Stimulated activated naive CD8-positive, alpha-beta T cell treated with anti-CD3 and anti-CD28 coated beads, Interleukin-15, Interleukin-2, amounts not matched to agents 100 U/mL and 50 U/mL, for 24 hours (primary cell): ENCODE measurements around the gene COL9A3.

Experiments
- ATAC-seq: fragments of 150-1000 bp; cut with Tn5 transposase; one replicate; pipeline ENCODE4 v1.10.0; 2021
- DNase-seq: peaks from one replicate; pipeline ENCODE4 v3.0.0; 2021

COL9A3 gene

DNA sequence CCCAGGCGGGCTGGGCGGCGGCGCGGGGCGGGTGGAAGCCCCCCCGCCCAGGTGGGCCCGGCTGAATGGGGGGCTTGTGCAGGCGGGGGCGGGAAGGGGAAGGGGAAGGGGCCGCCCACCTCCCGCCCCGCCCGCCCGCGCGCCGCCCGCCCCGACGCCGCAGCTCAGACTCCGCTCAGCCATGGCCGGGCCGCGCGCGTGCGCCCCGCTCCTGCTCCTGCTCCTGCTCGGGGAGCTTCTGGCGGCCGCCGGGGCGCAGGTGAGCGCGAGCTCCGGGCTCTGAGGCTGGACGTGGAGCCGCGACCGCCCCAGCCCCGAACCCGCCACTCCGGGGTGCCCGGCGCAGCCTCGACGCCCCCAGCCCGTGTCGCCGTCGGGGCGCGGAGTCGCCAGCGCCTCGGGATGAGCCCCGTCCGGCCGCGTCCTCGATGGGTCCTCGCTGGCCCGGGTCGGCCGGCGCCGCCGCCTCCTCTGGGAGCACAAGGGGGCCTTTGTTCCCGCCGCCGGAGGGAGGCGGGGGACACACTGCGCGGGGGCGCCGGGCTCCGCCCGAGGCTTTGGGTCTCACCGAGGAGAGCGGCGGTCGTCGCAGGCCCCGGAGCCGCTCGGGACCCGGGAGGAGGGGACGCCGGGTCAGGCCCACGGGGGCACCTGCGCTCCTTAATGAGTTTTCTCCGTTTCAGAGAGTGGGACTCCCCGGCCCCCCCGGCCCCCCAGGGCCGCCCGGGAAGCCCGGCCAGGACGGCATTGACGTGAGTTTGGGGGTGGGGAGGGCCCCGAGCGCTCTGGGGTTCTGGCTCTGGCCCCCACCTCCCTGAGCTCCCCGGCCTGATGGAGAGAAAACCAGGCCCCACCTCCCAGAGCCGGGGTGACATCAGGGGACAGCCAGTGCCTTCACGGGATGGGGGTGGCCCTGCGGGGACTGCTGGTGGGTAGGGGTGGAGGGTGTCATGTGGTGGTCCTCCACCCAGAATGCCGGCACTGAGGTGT lies at the start of gene COL9A3:
Gene COL9A3 (plus strand): TSS at position 167 of the 990 bp plus-strand sequence. CDS start 15 bp downstream, at position 182.
- ATAC-seq: no peak
- DNase-seq: no peak

DNA sequence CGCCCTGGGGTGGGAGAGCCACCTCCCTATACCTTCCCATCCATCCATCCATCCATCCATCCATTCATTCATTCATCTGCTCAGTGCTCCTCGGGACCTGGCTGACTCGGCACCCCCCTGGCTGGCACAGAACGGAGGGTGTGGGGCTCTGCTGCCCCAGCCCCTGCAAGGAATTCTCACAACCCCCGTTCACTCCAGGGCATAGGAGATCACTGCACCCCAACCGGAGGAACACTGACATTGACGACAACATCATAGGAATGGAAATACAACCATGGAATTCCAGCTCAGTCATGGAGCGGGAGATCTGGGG lies 48.7 kb upstream of the COL9A3 start:
- no peak for DNase-seq
- ATAC-seq: no peak

DNA sequence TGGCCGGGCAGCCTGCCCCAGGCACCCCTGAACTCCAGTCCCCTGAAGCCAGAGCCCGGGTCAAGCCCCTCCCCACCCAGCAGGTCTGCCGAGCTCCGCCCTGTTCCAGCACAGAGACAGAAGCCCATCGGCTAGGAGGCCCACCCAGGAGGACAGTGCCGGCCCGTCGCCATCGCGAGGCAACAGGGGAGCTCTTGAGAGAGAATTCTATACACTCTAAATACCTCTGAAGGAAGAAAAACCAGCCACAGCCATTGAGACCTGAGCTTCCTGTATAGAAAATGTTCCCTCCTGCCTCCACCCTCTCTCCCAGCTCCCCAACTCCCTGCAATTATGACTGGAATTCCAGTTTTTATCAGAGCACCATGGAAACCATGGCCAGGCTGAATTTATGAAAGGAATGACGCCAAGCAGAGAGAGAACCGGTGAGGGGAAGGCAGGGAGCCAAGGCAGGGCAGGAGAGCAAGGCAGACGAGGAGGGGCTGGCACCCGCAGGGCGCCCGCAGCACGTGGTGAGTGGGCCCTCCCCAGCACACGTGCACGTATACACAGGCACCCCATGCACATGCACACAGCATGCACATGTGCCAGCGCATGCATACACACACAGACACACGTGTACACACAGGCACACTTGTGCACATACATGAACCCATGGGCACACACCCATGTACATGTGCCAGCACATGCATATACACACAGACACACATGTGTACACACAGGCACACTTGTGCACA lies 48.1 kb upstream of the COL9A3 start:
- ATAC-seq: no peak
- no peak for DNase-seq

DNA sequence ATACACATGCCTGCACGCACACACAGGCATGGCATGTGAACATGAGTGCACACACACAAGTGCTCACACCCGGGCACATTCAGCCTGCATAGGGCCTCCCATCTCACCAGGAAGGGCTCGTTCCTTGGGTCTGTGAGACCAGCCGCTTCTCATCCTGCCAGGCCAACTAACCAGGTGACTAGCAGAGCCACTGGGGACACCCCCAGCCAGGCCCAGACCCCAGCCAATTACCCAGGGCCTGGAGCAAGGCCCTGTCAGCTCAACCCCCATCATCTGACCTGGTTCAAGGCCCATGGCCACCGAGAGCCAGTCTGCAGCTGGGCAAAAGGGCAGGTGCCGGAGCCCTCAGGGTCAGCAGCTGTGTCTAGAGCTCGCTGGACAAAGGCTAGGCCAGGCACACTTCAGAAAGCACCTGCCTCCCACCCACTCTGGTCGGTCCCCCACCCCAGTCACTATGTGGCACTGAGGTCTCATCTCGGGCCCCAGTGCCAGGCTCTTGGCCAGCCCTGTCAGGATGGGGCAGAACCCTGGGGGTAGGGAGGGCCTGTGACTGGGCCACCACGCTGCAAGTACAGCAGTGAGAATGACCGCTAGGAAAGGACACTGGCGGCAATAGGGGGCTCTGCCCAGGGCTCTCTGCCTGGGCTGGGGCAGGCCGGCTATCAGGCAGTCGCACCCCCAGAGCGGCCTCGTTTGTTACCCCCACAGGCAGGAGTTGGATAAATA lies 47.3 kb upstream of the COL9A3 start:
- ATAC-seq: no peak
- DNase-seq: no peak

DNA sequence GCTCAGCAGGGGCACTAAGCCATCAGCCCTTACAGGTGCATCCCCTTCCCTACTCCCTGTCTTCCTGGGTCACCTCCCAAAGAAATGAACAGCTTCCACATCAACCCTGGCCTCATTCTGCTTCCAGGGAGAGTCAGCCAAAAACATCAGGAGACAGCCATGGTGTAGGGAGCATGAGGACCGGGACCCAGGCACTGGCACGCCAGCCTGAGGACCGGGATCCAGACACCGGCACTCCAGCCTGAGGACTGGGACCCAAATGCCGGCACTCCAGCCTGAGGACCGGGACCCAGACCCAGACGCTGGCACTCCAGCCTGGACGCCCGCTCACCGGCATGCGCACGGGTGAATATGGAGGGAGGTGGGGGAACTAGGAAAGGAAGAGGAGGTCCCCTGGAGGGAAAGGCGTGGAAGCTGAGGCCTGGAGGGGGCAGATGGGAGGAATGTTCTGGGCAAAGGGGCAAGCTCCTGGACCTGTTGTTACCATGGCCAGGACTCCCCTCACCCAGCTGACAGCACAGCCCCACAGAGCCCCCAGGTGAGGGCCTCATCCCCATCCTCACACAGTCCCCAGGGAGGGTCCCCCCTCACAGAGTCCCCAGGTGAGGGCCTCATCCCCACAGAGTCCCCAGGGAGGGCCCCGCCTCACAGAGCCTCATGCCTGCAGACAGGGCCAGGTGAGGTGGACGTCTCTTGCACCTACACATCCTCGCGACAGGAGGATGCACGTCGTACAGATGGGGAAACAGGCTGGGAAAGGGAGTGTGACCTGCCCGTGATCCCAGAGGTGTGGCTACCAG lies 46.5 kb upstream of the COL9A3 start:
- DNase-seq (no peak), ATAC-seq (no peak)

DNA sequence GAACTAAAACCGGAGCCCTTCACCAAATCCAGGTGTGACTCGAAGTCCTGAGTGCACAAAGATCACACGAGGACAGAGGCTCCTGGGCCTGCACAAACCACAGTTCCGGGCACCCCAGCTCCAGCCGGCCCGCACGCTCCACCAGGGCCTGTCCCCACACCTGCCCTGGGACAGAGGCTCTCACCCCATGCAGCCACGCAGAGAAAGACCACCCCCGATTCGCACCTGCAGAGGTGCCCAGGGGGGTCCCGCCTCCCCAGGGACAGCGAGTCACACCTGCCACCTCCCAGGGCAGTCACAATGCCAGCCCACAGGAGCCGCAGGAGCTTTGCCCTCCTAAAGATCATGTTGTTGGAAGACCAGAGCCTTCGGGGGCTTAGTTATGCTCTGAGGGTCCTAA lies 45.9 kb upstream of the COL9A3 start:
- DNase-seq (no peak), ATAC-seq (no peak)

DNA sequence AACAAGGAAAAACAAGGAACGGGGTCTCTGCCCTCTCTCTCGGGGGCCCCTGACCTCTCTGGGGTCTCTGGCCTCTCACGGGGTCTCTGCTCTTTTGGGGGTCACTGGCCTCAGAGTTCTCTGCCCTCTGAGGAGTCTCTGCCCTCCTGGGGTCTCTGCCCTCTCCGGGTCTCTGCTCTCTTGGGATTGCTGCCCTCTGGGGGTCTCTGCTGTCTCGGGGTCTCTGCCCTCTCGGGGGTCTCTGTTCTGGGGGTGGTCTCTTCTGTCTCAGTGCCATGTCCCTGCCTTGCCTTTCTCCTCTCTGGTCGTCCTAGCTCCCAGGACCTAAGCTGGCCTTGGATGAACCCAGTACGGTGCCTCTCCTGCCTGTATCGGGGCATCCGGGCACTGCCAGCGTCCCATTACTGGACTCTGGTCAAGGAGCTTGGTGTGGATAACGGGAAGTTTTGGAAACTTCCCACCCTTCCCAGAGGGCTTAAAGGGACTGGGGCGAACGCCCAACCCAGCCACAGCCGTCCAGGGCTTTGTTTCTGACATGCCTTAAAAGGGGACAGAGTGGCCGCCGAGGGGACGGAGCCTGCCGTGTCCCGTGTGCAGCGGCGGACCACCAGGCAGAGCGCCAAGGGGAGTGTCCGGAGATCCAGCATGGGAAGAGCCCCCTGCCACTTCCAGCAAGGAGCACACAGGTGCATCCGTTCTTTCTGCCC lies 45.3 kb upstream of the COL9A3 start:
- DNase-seq (no peak), ATAC-seq (no peak)

DNA sequence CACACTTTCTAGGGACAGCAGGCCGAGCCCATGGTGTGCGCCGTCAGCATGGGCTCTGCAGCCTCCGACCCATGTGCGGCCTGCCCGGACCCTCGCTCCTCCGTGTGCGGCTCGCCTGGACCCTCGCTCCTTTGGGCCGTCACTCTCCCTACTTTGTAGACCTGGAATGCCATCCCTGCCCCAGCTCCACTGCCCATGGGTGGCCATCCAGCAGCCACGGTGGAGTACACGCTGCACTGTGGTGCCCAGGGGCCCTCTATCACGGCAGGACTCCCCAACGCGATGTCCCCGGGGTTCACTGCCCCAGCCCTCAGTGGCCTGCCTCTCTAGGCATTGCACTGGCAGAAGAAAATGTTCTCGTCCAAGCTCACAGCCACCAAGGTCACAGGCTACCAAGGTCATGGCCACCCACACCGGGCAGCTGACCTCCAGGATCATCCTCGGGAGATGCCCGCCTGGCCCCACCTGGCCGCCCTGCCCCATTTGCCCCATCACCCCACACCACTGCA lies 44.7 kb upstream of the COL9A3 start:
- DNase-seq (no peak), ATAC-seq (no peak)

DNA sequence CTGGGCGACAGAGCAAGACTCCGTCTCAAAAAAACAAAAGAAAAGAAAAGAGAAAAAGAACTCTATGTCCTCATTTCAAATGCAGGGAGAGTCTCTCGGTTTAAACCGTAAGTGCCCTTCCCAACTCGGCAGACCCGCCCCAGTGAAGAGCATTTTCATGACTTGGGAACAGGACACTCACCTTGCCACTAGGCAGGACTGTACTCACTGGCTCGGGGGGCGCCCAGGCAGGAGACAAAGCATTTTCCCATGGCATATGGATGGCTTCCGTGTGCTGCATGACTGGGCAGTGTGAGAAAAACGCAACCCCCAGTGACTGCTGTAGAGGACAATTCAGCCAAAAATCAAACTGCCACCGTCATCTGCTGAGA lies 44.2 kb upstream of the COL9A3 start:
- no peak for DNase-seq
- no peak for ATAC-seq

DNA sequence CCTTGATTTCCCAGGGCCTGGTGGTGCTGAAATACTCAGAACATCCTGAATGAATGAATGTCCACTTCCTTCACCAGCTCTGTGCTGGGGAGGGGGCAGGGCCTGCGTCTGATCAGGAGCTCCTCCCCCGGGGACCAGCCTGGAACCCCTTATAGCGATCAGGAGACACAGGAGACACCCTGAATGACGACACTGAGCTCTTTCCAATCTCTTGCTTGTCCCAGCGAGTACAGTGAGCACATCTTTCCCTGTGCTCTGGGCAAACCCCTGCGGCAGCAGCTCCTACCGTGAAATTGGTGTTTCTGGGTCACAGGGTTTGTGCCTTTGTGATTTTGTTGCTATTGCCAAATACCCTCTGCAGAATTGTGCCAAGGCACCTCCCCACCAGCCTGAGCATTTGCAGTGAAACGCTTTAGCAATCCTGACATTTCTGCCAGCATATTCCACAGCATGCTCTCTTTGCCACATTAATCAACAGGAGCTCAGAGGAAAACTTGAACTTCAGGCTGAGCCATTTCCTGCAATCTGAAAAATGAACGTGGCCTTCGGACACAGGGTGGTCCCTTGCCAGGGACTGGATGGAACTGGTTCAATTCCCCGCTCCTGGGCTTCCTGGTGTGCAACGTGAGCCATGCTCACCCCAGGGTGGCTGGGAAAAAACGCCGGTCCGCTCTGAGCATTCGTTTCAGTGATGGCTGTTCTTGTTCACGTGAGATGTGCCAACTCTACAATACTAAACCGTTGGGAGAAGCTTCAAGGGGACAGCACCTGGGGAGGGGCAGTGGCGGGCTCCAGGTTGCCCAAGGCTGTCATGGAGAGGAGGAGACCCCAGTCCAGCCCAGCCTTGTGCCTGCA lies 43.6 kb upstream of the COL9A3 start:
- DNase-seq (no peak), ATAC-seq (no peak)

DNA sequence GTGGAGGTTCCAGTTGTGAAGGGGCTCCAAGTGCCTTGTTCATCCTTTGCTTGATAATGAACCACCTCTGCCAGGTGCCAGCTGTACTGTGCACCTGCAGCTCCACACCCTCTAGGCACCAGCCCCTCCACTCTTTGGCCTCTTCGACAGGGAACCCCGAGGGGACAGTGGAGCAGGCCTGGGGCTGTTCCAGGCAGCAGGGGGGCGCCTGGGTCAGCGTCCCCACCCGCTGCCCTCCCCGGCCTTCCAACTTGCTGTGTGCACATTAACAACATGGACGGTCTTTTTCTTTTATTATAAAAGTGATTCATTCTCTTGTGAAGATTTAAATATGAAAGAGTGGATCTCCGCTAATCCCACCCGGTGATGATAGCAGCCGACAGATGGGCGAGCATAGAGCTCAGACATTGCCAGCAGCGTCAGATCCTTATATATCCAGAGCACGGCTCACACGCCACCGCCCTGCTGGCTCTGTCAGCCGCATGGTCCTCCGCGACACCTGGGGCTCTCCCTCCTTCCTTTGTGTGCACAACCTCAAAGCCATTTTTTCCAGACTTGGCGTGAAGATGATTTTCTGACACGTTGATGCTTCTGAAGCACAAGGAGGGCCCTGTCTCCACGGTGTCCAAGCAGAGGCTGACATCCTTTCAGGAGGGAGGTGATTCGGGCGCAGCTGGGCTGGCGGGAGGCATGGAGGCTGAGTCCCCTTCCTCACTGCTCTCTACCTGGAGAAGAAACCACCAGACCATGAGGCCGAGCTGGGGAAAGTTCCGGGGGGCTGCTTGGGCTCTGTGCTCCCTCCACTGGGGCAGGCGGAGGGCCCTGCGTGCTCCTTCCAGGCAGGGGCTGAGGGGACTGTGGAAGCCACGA lies 42.8 kb upstream of the COL9A3 start:
- DNase-seq (no peak), ATAC-seq (no peak)

DNA sequence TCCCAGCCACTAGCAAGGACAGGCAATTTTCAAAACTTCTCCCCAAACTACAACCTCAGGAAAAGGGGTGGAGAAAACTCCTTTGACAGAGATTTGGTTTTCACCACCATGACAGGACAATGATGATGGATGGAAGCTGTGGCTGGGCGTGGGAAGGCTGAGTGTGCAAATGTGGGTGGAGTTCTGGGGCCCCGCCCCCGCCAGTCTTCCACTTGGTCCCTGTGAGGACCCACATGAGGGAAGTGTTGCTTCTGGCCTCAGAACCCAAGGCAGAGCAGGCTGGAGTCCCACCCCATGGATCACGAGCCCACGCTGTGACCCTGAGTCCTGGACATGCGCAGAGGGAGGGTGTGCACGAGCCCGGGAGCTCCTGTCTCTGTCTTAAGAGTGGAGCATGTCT lies 42.1 kb upstream of the COL9A3 start:
- no peak for ATAC-seq
- DNase-seq: no peak

DNA sequence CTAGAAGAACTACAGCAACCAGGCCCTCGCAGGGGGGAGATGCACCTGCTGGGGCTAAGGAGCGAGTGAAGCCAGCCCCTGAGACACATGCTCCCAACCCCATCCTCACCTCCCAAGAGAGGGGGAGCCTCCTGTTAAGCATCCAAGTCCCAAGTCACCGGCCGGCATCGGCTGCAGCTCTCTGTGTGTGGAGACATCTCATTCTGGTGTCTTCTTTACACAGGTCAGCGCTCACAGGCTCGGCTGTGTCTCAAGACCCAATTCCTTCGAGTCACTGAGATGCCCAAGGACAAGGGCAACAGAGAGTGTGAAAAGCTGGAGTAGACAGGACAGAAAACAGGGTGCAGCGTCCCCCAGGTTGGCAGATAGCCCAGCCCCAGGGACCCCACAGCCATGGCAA lies 41.6 kb upstream of the COL9A3 start:
- ATAC-seq (no peak), DNase-seq (no peak)

DNA sequence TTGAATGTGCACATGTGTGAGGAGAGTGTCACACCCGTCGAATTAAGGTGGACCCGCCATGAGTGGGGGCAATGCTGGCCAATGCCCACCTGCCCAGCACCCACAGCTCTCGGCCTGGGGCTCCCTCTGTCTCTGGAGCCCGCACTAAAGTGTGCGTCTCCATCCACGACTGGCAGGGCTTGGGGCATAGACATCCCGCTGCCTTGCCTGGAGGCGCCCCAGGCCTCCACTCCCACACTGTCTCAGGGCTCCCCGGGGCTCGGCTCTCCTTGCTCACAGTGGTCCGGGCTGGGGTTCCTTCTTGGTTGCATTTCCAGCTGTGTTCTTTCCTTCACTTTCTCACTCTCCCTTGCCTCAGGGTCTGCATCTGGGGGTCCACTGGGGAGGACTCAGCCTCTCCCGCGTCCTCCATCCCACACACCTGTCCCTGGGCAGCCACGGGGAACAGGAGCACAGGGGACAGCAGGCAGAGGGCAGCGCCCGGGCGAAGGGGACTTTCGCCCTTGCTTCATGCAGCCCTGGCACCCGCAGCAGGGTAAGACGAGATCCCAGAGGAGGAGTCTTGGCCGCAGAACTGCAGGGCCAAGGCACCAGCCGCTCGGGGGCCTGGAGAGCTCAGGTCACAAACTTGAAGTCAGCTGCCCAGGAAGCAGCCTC lies 40.7 kb upstream of the COL9A3 start:
- no peak for ATAC-seq

DNA sequence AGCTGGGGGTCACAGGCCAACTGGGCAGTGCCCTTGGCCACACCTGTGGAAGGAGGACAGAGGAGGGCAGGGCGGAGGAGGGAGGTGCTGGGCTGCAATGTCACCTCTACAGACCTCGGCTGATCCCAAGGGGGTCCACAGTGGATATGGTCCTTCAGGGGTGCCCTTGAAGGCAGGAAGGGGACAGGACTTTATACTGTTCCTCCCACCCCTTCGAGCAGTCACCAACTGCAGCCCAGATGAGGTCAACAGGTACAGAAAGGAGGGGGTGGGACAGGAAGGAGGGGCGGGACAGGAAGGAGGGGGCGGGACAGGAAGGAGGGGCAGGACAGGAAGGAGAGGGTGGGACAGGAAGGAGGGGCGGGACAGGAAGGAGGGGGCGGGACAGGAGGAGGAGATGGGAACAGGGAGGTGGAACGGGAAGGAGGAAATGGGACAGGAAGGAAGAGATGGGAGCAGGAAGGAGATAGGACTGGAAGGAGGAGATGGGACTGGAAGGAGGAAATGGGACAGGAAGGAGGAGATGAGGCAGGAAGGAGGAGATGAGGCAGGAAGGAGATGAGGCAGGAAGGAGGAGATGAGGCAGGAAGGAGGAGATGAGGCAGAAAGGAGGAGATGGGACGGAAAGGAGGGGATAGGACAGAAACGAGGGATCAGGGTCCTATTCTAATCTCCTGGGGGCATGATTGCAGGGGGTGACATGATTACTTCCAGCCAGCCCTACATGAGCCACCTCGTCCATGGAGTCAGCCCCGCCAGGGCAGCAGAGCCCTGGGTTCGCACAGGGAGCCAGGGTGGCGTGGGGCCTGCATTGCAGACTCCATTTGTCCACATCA lies 39.9 kb upstream of the COL9A3 start:
- ATAC-seq: peak; percentile 74
- peak; percentile 66 for DNase-seq

More for the DNA sequence above, 40.7 kb upstream of the COL9A3 start:
- no peak for DNase-seq

DNA sequence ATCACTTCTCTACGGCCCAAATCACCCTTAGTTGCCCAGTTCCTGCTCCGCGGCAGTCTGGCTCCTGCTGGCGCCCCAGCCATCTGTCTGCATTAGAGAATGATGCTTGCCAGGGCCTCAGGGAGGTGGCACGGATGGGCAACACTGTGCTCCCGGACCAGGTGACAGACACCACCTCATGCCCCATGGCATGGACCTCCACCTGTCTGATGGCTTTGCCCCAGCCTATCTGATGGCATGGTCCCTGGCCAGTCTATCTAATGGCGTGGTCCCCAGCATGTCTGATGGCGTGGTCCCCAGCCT lies 39.4 kb upstream of the COL9A3 start:
- ATAC-seq (no peak), DNase-seq (no peak)

DNA sequence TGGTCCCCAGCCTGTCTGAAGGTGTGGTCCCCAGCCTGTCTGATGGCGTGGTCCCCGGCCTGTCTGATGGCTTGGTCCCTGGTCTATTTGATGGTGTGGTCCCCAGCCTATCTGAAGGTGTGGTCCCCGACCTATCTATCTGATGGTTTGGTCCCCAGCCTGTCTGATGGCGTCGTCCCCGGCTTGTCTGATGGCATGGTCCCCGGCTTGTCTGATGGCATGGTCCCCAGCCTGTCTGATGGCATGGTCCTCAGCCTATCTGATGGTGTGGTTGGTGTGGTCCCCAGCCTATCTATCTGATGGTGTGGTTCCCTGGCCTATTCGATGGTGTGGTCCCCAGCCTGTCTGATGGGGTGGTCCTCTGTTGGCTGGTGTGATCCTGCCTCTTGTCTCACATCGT lies 38.8 kb upstream of the COL9A3 start:
- DNase-seq: no peak

More for the DNA sequence above, 38.8 kb upstream of the COL9A3 start:
- ATAC-seq: no peak
